Uterus (tissue), 2 donors: Measurements from ENCODE around the gene ANKRD37.

Experiments used
- CTCF ChIP-seq, 4 experiments: fragments of 200-600 bp in 2 of 4; fragments of 450-650 bp in 2 of 4; sonication (generic) in 2 of 4; IDR thresholded peaks; one replicate each; pipeline ENCODE4 v1.5.1; 2016 to 2019; ENCODE audit warnings: antibody characterized with exemption in 4 of 4, mild to moderate bottlenecking in 2 of 4, moderate library complexity in 1 of 4
- POLR2A ChIP-seq, 2 donors: fragments of 450-650 bp; IDR thresholded peaks; one replicate each; pipeline ENCODE4 v1.6.1; 2016; ENCODE audit warnings: antibody characterized with exemption in 2 of 2, mild to moderate bottlenecking in 1 of 2, moderate library complexity in 1 of 2

GRCh38 chr4:185363251-185363650 is 33.4 kb upstream of the ANKRD37 start:
- TF ChIP-seq POLR2A (IDR thresholded peaks at IDR 0.05) (no peak), CTCF (IDR thresholded peaks at IDR 0.05) (no peak)
